A549 (cell line): ENCODE data around the gene ENTPD8. TPM values are rescaled to one million over a fixed set of nuclear protein-coding genes. Genes with fewer than 3 reads are reported as not detected.

Experiments
- ATAC-seq, 2 experiments: fragments of 200-7000 bp in 1 of 2; fragments of >200 bp in 1 of 2; cut with Nextera tagmentation in 1 of 2; cut with Tn5 transposase in 1 of 2; 3 replicates each; pipeline versions ENCODE4 v1.8.0 to v1.9.1; 2018 to 2020; ENCODE audit warnings: mild to moderate bottlenecking in 1 of 2, moderate library complexity in 1 of 2
- CTCF ChIA-PET: fragments of 300-600 bp; sonication (Branson Sonifier 250); formaldehyde crosslinking; extraction: SDS; loops from one replicate; lab custom pipeline; 2021; ENCODE audit warnings: antibody characterized with exemption, inconsistent platforms; lab: Yijun Ruan, JAX
- POLR2A ChIA-PET: fragments of 350-600 bp; formaldehyde crosslinking; extraction: SDS; loops from one replicate; lab custom pipeline; 2021; ENCODE audit warnings: antibody characterized with exemption, inconsistent platforms; lab: Yijun Ruan, JAX
- DNase-seq, 2 experiments: peaks; one replicate each; pipeline versions ENCODE4 v3.0.0 to v3.0.0-alpha.2; 2011 to 2016; ENCODE audit warnings: low read depth in 1 of 2, low spot score in 1 of 2
- FAIRE-seq: peaks from 2 replicates; lab custom pipeline; 2011; peaks lifted over from hg19 to GRCh38; lab: Jason Lieb, UNC
- H3K27ac ChIP-seq, 2 experiments: fragments of >200 bp; sonication (Bioruptor Twin); formaldehyde crosslinking; 3 replicates each; pipeline ENCODE4 v1.5.1; 2016 to 2017
- H3K4me1 ChIP-seq: fragments of >200 bp; sonication (Bioruptor Twin); formaldehyde crosslinking; 3 replicates; pipeline ENCODE4 v1.6.1; 2016
- H3K4me2 ChIP-seq: fragments of >200 bp; sonication (Bioruptor Twin); formaldehyde crosslinking; 3 replicates; pipeline ENCODE4 v1.6.1; 2016
- H3K4me3 ChIP-seq: fragments of >200 bp; sonication (Bioruptor Twin); formaldehyde crosslinking; 3 replicates; pipeline ENCODE4 v1.5.1; 2016
- H3K9me3 ChIP-seq: fragments of >200 bp; sonication (Bioruptor Twin); formaldehyde crosslinking; 3 replicates; pipeline ENCODE4 v1.6.1; 2016
- BCL3 ChIP-seq: fragments of >200 bp; sonication (Bioruptor Twin); formaldehyde crosslinking; IDR thresholded peaks from 3 replicates; pipeline ENCODE4 v1.6.1; 2016
- BHLHE40 ChIP-seq: IDR thresholded peaks from 2 replicates; pipeline ENCODE4 v1.6.1; 2012; ENCODE audit warnings: low read depth, low read length, inconsistent platforms
- CEBPB ChIP-seq, 2 experiments: fragments of >200 bp in 1 of 2; sonication (Bioruptor Twin) in 1 of 2; formaldehyde crosslinking in 1 of 2; IDR thresholded peaks; 2 replicates each; pipeline ENCODE4 v1.6.1; 2012 to 2016
- CHD2 ChIP-seq: fragments of 150-350 bp; IDR thresholded peaks from 2 replicates; pipeline ENCODE4 v1.6.1; 2014; ENCODE audit warnings: low read length; ENCODE audit not compliant: partially characterized antibody
- E2F6 ChIP-seq: IDR thresholded peaks from 2 replicates; pipeline ENCODE4 v1.6.1; 2012; ENCODE audit warnings: low read depth, borderline replicate concordance
- FOXS1 ChIP-seq: fragments of 250-450 bp; sonication (Bioruptor Pico); IDR thresholded peaks from 2 replicates; pipeline ENCODE4 v1.5.0; 2020; ENCODE audit warnings: mild to moderate bottlenecking, moderate library complexity
- HDAC2 ChIP-seq: fragments of 200-600 bp; sonication (generic); IDR thresholded peaks from 2 replicates; pipeline ENCODE4 v1.6.1; 2016
- HOXA7 ChIP-seq: fragments of 250-450 bp; sonication (Bioruptor Pico); IDR thresholded peaks from 2 replicates; pipeline ENCODE4 v1.5.0; 2020; ENCODE audit warnings: mild to moderate bottlenecking, moderate library complexity
- HOXB13 ChIP-seq: fragments of 250-450 bp; sonication (Bioruptor Pico); IDR thresholded peaks from 2 replicates; pipeline ENCODE4 v1.5.0; 2020; ENCODE audit warnings: low read depth, mild to moderate bottlenecking, moderate library complexity
- HOXB5 ChIP-seq: fragments of 250-450 bp; sonication (Bioruptor Pico); IDR thresholded peaks from 2 replicates; pipeline ENCODE4 v1.5.0; 2020; ENCODE audit warnings: mild to moderate bottlenecking, moderate library complexity
- JUN ChIP-seq, 2 experiments: fragments of >200 bp; sonication (Bioruptor Twin); formaldehyde crosslinking; IDR thresholded peaks; 2 replicates in 1 of 2; 3 replicates in 1 of 2; pipeline ENCODE4 v1.6.1; 2016 to 2017
- JUNB ChIP-seq: fragments of >200 bp; sonication (Bioruptor Twin); formaldehyde crosslinking; IDR thresholded peaks from 2 replicates; pipeline ENCODE4 v1.6.1; 2016
- KDM1A ChIP-seq: fragments of 200-600 bp; sonication (generic); IDR thresholded peaks from 2 replicates; pipeline ENCODE4 v1.6.1; 2016; ENCODE audit warnings: low read depth, mild to moderate bottlenecking
- KDM5A ChIP-seq: fragments of 200-600 bp; sonication (generic); IDR thresholded peaks from 2 replicates; pipeline ENCODE4 v1.6.1; 2016; ENCODE audit warnings: antibody characterized with exemption, mild to moderate bottlenecking
- MAFK ChIP-seq: fragments of 450-650 bp; IDR thresholded peaks from 2 replicates; pipeline ENCODE4 v1.6.1; 2014; ENCODE audit not compliant: partially characterized antibody
- MAX ChIP-seq: IDR thresholded peaks from 2 replicates; pipeline ENCODE4 v1.6.1; 2012
- NFE2L2 ChIP-seq: fragments of 150-350 bp; conservative IDR thresholded peaks from 2 replicates; pipeline ENCODE4 v1.6.1; 2014; ENCODE audit warnings: low read length
- NPAS2 ChIP-seq: fragments of 250-450 bp; sonication (Bioruptor Pico); IDR thresholded peaks from 2 replicates; pipeline ENCODE4 v1.8.0; 2022; ENCODE audit warnings: mild to moderate bottlenecking, moderate library complexity, borderline replicate concordance
- RAD21 ChIP-seq, 2 experiments: fragments of >200 bp in 1 of 2; sonication (Bioruptor Twin) in 1 of 2; formaldehyde crosslinking in 1 of 2; IDR thresholded peaks in 1 of 2; conservative IDR thresholded peaks in 1 of 2; 2 replicates in 1 of 2; 3 replicates in 1 of 2; pipeline ENCODE4 v1.6.1; 2012 to 2018; ENCODE audit warnings: inconsistent platforms in 1 of 2
- SMC3 ChIP-seq: fragments of >200 bp; sonication (Bioruptor Twin); formaldehyde crosslinking; IDR thresholded peaks from 3 replicates; pipeline ENCODE4 v1.6.1; 2018; ENCODE audit warnings: inconsistent platforms
- TFCP2L1 ChIP-seq: fragments of 250-450 bp; sonication (Bioruptor Pico); IDR thresholded peaks from 2 replicates; pipeline ENCODE4 v1.5.0; 2021; ENCODE audit warnings: mild to moderate bottlenecking
- TP53 ChIP-seq: fragments of 250-450 bp; sonication (Bioruptor Pico); IDR thresholded peaks from 2 replicates; pipeline ENCODE4 v1.5.0; 2021; ENCODE audit warnings: mild to moderate bottlenecking, moderate library complexity
- ZNF302 ChIP-seq: fragments of 250-450 bp; sonication (Bioruptor Pico); IDR thresholded peaks from 2 replicates; pipeline ENCODE4 v1.9.0; 2021; ENCODE audit warnings: inconsistent platforms, mild to moderate bottlenecking, moderate library complexity
- ZSCAN20 ChIP-seq: fragments of 250-450 bp; sonication (Bioruptor Pico); IDR thresholded peaks from 2 replicates; pipeline ENCODE4 v1.8.0; 2022; ENCODE audit warnings: mild to moderate bottlenecking, moderate library complexity
- WGBS: methylation state at CpG from one replicate; pipeline ENCODE4 v1.1.6; 2017; ENCODE audit errors: missing lambda C conversion rate; 5-methylcytosine and 5-hydroxymethylcytosine counted together
- polyA plus RNA-seq, 4 experiments: library from polyadenylated mRNA; depleted of rRNA in 3 of 4; stranded (reverse); fragments of >200 nt; fragmentation: RNase III in 1 of 4; extraction: RNeasy Plus Mini Kit Qiagen cat#74134 plus additional on column Dnase treatment in 1 of 4; gene quantifications; 2 replicates in 3 of 4; 3 replicates in 1 of 4; pipeline ENCODE4 v1.2.3, GENCODE V29; 2011 to 2017
- TF ChIP-seq, protein P1 (sequence below): fragments of 250-450 bp; sonication (Bioruptor Pico); IDR thresholded peaks from 2 replicates; pipeline ENCODE4 v1.5.0; 2020; ENCODE audit warnings: low read depth, mild to moderate bottlenecking, moderate library complexity
- TF ChIP-seq, protein P2 (sequence below): fragments of 200-600 bp; sonication (generic); IDR thresholded peaks from 2 replicates; pipeline ENCODE4 v1.6.1; 2016; ENCODE audit warnings: antibody characterized with exemption, mild to moderate bottlenecking, moderate library complexity

The ENTPD8 gene
- polyA plus RNA-seq, 2 of the 4 experiments (the other 2 are of a cell fraction) = 0.18 to 0.36 TPM

DNA sequence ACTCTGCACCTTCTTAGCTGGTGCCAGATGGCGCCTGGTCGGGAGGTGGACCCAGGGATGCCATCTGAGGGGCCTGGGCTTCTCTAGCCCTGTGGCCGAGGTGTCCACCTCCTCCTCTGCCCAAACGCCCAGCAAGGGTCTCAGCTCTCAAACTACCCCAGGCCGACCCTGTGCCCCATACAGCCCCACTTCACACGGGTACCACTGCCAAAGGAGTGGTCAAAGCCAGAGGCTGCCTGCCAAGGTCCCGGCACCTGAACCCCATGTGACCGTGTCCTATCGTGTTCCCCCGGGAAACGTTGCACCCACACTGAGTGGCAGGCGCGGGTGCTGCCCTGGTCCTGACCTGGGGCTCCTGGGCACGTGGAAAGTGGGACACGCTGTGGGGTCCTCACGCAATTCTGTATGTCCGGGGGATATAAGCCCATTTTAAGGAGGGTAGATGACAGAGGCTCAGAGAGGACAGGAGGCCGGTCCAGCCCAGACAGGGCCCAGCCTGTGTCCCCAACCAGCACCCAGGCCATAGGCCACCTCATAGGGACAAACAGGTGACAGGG is 1.9 kb downstream of the ENTPD8 start:
- Histone ChIP-seq H3K9me3 (no peaks in the 10 kb centered on the region), H3K4me1 (peaks cover 13% of the 10 kb centered on the region), H3K4me3 (no peak overlapping the region), H3K4me2 (no peak overlapping the region), H3K27ac (no peak overlapping the region)
- TF ChIP-seq NPAS2 (CRISPR knock-in tag) = no peak
- TF ChIP-seq JUNB = no peak
- no peak for TF ChIP-seq KDM1A
- no peak for TF ChIP-seq CEBPB (IDR thresholded peaks at IDR 0.05)
- no peak for TF ChIP-seq HOXB13
- no peak for TF ChIP-seq TP53 (CRISPR knock-in tag)
- TF ChIP-seq BCL3 = no peak
- TF ChIP-seq HOXA7 (CRISPR knock-in tag) = no peak
- TF ChIP-seq MAX = no peak
- TF ChIP-seq ZNF302 = no peak
- TF ChIP-seq, protein P1, sequence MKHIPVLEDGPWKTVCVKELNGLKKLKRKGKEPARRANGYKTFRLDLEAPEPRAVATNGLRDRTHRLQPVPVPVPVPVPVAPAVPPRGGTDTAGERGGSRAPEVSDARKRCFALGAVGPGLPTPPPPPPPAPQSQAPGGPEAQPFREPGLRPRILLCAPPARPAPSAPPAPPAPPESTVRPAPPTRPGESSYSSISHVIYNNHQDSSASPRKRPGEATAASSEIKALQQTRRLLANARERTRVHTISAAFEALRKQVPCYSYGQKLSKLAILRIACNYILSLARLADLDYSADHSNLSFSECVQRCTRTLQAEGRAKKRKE (CRISPR knock-in tag) = no peak
- TF ChIP-seq MAFK = no peak
- no peak for TF ChIP-seq NFE2L2
- WGBS = 49% methylated on average over 16 of the region's 18 CpGs
- FAIRE-seq = no peak
- POLR2A ChIA-PET = no interaction called here
- no peak for DNase-seq
- ATAC-seq = no peak
- CTCF ChIA-PET = interaction anchor here (1.0 to 1.2 kb wide), 2 partner anchors 11 to 16 kb away, joined by 3 to 4 read pairs; partner anchors contain the start of genes EXD3 and NOXA1

DNA sequence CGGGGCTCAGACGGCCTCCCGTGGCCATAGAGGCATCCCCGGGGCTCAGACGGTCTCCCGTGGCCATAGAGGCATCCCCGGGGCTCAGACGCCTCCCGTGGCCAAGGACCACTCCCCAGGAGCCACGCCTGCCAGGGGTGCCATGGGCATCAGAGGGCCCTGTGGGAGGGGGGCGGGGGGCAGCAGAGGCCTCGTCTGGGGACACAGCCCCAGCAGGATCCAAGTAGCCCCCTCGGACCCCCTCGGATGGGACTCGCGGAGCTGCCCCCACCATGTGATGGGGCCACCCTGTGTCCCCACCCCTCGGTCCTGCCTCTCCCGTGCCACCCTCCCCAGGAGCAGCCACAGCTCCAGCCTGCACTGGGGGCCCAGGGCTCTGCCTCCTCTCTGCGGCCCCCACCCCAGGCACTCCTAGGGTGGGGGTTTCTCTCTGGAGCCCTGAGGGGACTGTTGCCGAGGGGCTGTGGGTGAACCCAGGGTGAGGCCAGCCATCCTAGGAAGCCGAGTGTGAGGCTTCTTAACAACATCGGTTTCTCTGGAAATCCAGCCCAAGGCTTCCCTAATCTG is 2.5 kb downstream of the ENTPD8 start:
- Histone ChIP-seq H3K4me1 (peaks cover 13% of the 10 kb centered on the region), H3K9me3 (no peaks in the 10 kb centered on the region), H3K27ac (no peak overlapping the region), H3K4me3 (no peak overlapping the region), H3K4me2 (no peak overlapping the region)
- no peak for FAIRE-seq
- CTCF ChIA-PET = interaction anchor here (1.0 to 1.2 kb wide), 2 partner anchors 11 to 16 kb away, joined by 3 to 4 read pairs; partner anchors contain the start of genes EXD3 and NOXA1
- TF ChIP-seq SMC3 = no peak
- no peak for TF ChIP-seq HOXB13
- no peak for TF ChIP-seq KDM5A
- no peak for TF ChIP-seq FOXS1 (CRISPR knock-in tag)
- TF ChIP-seq JUN (IDR thresholded peaks at IDR 0.05) = no peak
- TF ChIP-seq BHLHE40 = no peak
- TF ChIP-seq TP53 (CRISPR knock-in tag) = no peak
- no peak for TF ChIP-seq JUNB
- no peak for TF ChIP-seq RAD21 (conservative IDR thresholded peaks at IDR 0.05 in 1 of 2, IDR thresholded peaks at IDR 0.05 in 1 of 2)
- TF ChIP-seq CHD2 = no peak
- TF ChIP-seq TFCP2L1 = no peak
- TF ChIP-seq, protein P2, sequence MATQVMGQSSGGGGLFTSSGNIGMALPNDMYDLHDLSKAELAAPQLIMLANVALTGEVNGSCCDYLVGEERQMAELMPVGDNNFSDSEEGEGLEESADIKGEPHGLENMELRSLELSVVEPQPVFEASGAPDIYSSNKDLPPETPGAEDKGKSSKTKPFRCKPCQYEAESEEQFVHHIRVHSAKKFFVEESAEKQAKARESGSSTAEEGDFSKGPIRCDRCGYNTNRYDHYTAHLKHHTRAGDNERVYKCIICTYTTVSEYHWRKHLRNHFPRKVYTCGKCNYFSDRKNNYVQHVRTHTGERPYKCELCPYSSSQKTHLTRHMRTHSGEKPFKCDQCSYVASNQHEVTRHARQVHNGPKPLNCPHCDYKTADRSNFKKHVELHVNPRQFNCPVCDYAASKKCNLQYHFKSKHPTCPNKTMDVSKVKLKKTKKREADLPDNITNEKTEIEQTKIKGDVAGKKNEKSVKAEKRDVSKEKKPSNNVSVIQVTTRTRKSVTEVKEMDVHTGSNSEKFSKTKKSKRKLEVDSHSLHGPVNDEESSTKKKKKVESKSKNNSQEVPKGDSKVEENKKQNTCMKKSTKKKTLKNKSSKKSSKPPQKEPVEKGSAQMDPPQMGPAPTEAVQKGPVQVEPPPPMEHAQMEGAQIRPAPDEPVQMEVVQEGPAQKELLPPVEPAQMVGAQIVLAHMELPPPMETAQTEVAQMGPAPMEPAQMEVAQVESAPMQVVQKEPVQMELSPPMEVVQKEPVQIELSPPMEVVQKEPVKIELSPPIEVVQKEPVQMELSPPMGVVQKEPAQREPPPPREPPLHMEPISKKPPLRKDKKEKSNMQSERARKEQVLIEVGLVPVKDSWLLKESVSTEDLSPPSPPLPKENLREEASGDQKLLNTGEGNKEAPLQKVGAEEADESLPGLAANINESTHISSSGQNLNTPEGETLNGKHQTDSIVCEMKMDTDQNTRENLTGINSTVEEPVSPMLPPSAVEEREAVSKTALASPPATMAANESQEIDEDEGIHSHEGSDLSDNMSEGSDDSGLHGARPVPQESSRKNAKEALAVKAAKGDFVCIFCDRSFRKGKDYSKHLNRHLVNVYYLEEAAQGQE = no peak
- no peak for TF ChIP-seq HDAC2
- no peak for TF ChIP-seq HOXB5 (CRISPR knock-in tag)
- no peak for TF ChIP-seq ZSCAN20 (CRISPR knock-in tag)
- no peak for TF ChIP-seq E2F6
- TF ChIP-seq NPAS2 (CRISPR knock-in tag) = no peak
- POLR2A ChIA-PET = no interaction called here
- no peak for DNase-seq
- 66% methylated on average over 6 of the region's 22 CpGs for WGBS
- ATAC-seq = no peak
